ENCODE data around the gene PSAP. TPM values are rescaled to one million over a fixed set of nuclear protein-coding genes. Genes with fewer than 3 reads are reported as not detected.

Gene PSAP
- total RNA-seq, 1 donor from 2014 or later = 1,262 TPM

GRCh38 chr10:71802235-71802634 lies 48.8 kb downstream of the PSAP start:
- Mint-ChIP-seq H3K9me3 (ENCODE audit: unreplicated experiment) (no peaks in the 10 kb centered on the region), H3K36me3 (ENCODE audit: unreplicated experiment) (no peaks in the 10 kb centered on the region), H3K27ac (ENCODE audit: unreplicated experiment) (no peak overlapping the region), H3K4me3 (ENCODE audit: unreplicated experiment) (no peak overlapping the region), H3K4me1 (ENCODE audit: unreplicated experiment) (no peaks in the 10 kb centered on the region), H3K27me3 (ENCODE audit: unreplicated experiment) (peaks cover 19% of the 10 kb centered on the region)
- no peak for TF ChIP-seq CTCF (IDR thresholded peaks at IDR 0.05)
- DNase-seq (ENCODE audit: extremely low spot score, unreplicated experiment) = no peak

- no peak for TF ChIP-seq CTCF (IDR thresholded peaks at IDR 0.05)
- H3K27me3 Mint-ChIP-seq (ENCODE audit: unreplicated experiment) = peaks cover 19% of the 10 kb centered on the region
Measured at GRCh38 chr10:71801361-71801760, 49.7 kb downstream of the PSAP start.

GRCh38 chr10:71799608-71800453 lies 51.2 kb downstream of the PSAP start:
- H3K4me1 Mint-ChIP-seq (ENCODE audit: unreplicated experiment) = no peaks in the 10 kb centered on the region
- peaks cover 9% of the 10 kb centered on the region for H3K27me3 Mint-ChIP-seq (ENCODE audit: unreplicated experiment)
- no peak for DNase-seq (ENCODE audit: extremely low spot score, unreplicated experiment)
- H3K9me3 Mint-ChIP-seq (ENCODE audit: unreplicated experiment) = peaks cover 4% of the 10 kb centered on the region
- H3K36me3 Mint-ChIP-seq (ENCODE audit: unreplicated experiment) = no peaks in the 10 kb centered on the region
- H3K4me3 Mint-ChIP-seq (ENCODE audit: unreplicated experiment) = no peak overlapping the region
- H3K27ac Mint-ChIP-seq (ENCODE audit: unreplicated experiment) = no peak overlapping the region
- TF ChIP-seq CTCF (IDR thresholded peaks at IDR 0.05) = no peak

More at GRCh38 chr10:71801361-71801760, 49.7 kb downstream of the PSAP start:
- Mint-ChIP-seq H3K4me1 (ENCODE audit: unreplicated experiment) (no peaks in the 10 kb centered on the region), H3K27ac (ENCODE audit: unreplicated experiment) (no peak overlapping the region), H3K36me3 (ENCODE audit: unreplicated experiment) (no peaks in the 10 kb centered on the region), H3K4me3 (ENCODE audit: unreplicated experiment) (no peak overlapping the region), H3K9me3 (ENCODE audit: unreplicated experiment) (no peaks in the 10 kb centered on the region)
- no peak for DNase-seq (ENCODE audit: extremely low spot score, unreplicated experiment)

GRCh38 chr10:71799112-71799511 lies 51.9 kb downstream of the PSAP start:
- no peak for DNase-seq (ENCODE audit: extremely low spot score, unreplicated experiment)
- no peak for TF ChIP-seq CTCF (IDR thresholded peaks at IDR 0.05)
- Mint-ChIP-seq H3K27ac (ENCODE audit: unreplicated experiment) (no peak overlapping the region), H3K36me3 (ENCODE audit: unreplicated experiment) (no peaks in the 10 kb centered on the region), H3K4me1 (ENCODE audit: unreplicated experiment) (no peaks in the 10 kb centered on the region), H3K27me3 (ENCODE audit: unreplicated experiment) (peaks cover 2% of the 10 kb centered on the region), H3K9me3 (ENCODE audit: unreplicated experiment) (peaks cover 4% of the 10 kb centered on the region), H3K4me3 (ENCODE audit: unreplicated experiment) (no peak overlapping the region)

- H3K4me1 Mint-ChIP-seq (ENCODE audit: unreplicated experiment) = no peaks in the 10 kb centered on the region
- no peak for TF ChIP-seq CTCF (IDR thresholded peaks at IDR 0.05)
- H3K36me3 Mint-ChIP-seq (ENCODE audit: unreplicated experiment) = no peaks in the 10 kb centered on the region
- no peak overlapping the region for H3K4me3 Mint-ChIP-seq (ENCODE audit: unreplicated experiment)
- no peak overlapping the region for H3K27ac Mint-ChIP-seq (ENCODE audit: unreplicated experiment)
- DNase-seq (ENCODE audit: extremely low spot score, unreplicated experiment) = no peak
- H3K9me3 Mint-ChIP-seq (ENCODE audit: unreplicated experiment) = peaks cover 4% of the 10 kb centered on the region
- peaks cover 3% of the 10 kb centered on the region for H3K27me3 Mint-ChIP-seq (ENCODE audit: unreplicated experiment)
Measured at GRCh38 chr10:71798308-71798624, 52.8 kb downstream of the PSAP start.

All from osteocyte (in vitro differentiated cells).